ENCODE measurements around the gene PAF1.
A peak's percentile ranks its signal among the peaks of the same experiment; 100 is the strongest.

Gene PAF1

GRCh38 chr19:39402346-39403300 lies 11.7 kb upstream of the PAF1 start:
- no peaks in the 10 kb centered on the region for H3K27me3 Mint-ChIP-seq (ENCODE audit: low read depth)
- peaks cover 8% of the 10 kb centered on the region for H3K36me3 Mint-ChIP-seq (ENCODE audit: low read depth)
- H3K4me1 Mint-ChIP-seq, result peaks cover 28% of the 10 kb centered on the region
- peak overlapping the region; percentile 97 to 98 (median 98) for H3K27ac Mint-ChIP-seq
- H3K9me3 Mint-ChIP-seq, result no peaks in the 10 kb centered on the region
- TF ChIP-seq CTCF (IDR thresholded peaks at IDR 0.05; ENCODE audit: unreplicated experiment in 3 of 3), result no peak
- H3K4me3 Mint-ChIP-seq, result peak overlapping the region; percentile 89 to 91 (median 90)

GRCh38 chr19:39401549-39402345 lies 10.8 kb upstream of the PAF1 start:
- no peak for TF ChIP-seq CTCF (IDR thresholded peaks at IDR 0.05; ENCODE audit: unreplicated experiment in 3 of 3)
- peaks cover 28% of the 10 kb centered on the region for H3K4me1 Mint-ChIP-seq
- H3K27ac Mint-ChIP-seq, result peak overlapping the region; percentile 97 to 98 (median 98)
- H3K4me3 Mint-ChIP-seq, result peak overlapping the region; percentile 89 to 91 (median 90)
- peaks cover 8% of the 10 kb centered on the region for H3K36me3 Mint-ChIP-seq (ENCODE audit: low read depth)
- H3K27me3 Mint-ChIP-seq (ENCODE audit: low read depth), result no peaks in the 10 kb centered on the region
- H3K9me3 Mint-ChIP-seq, result no peaks in the 10 kb centered on the region

GRCh38 chr19:39401070-39401548 lies 10.2 kb upstream of the PAF1 start:
- H3K9me3 Mint-ChIP-seq, result no peaks in the 10 kb centered on the region
- H3K4me1 Mint-ChIP-seq, result peaks cover 24% of the 10 kb centered on the region
- H3K27me3 Mint-ChIP-seq (ENCODE audit: low read depth), result no peaks in the 10 kb centered on the region
- H3K4me3 Mint-ChIP-seq, result peak overlapping the region; percentile 89 to 91 (median 90)
- TF ChIP-seq CTCF (IDR thresholded peaks at IDR 0.05; ENCODE audit: unreplicated experiment in 3 of 3), result no peak
- H3K36me3 Mint-ChIP-seq (ENCODE audit: low read depth), result peaks cover 8% of the 10 kb centered on the region
- peak overlapping the region; percentile 97 to 98 (median 98) for H3K27ac Mint-ChIP-seq

- no peaks in the 10 kb centered on the region for H3K27me3 Mint-ChIP-seq (ENCODE audit: low read depth)
- peak overlapping the region in 2 of 3 experiments; percentile 10 to 52 for H3K4me3 Mint-ChIP-seq
- TF ChIP-seq CTCF (IDR thresholded peaks at IDR 0.05; ENCODE audit: unreplicated experiment in 3 of 3), result no peak
- peaks cover 16% of the 10 kb centered on the region for H3K36me3 Mint-ChIP-seq (ENCODE audit: low read depth)
- H3K4me1 Mint-ChIP-seq, result peaks cover 22% of the 10 kb centered on the region
- no peaks in the 10 kb centered on the region for H3K9me3 Mint-ChIP-seq
- peak overlapping the region; percentile 20 to 97 (median 26) for H3K27ac Mint-ChIP-seq
Observed at GRCh38 chr19:39400061-39400460, 9.2 kb upstream of the PAF1 start.

- no peaks in the 10 kb centered on the region for H3K27me3 Mint-ChIP-seq (ENCODE audit: low read depth)
- H3K36me3 Mint-ChIP-seq (ENCODE audit: low read depth), result peaks cover 18% of the 10 kb centered on the region
- H3K4me3 Mint-ChIP-seq, result peak overlapping the region in 2 of 3 experiments; percentile 10 to 52
- peaks cover 22% of the 10 kb centered on the region for H3K4me1 Mint-ChIP-seq
- H3K9me3 Mint-ChIP-seq, result no peaks in the 10 kb centered on the region
- TF ChIP-seq CTCF (IDR thresholded peaks at IDR 0.05; ENCODE audit: unreplicated experiment in 3 of 3), result no peak
- H3K27ac Mint-ChIP-seq, result peak overlapping the region; percentile 20 to 97 (median 26)
Observed at GRCh38 chr19:39399668-39400050, 8.8 kb upstream of the PAF1 start.

Data from nephron (organoid).